ENCODE data around the gene ABL2.

DNA sequence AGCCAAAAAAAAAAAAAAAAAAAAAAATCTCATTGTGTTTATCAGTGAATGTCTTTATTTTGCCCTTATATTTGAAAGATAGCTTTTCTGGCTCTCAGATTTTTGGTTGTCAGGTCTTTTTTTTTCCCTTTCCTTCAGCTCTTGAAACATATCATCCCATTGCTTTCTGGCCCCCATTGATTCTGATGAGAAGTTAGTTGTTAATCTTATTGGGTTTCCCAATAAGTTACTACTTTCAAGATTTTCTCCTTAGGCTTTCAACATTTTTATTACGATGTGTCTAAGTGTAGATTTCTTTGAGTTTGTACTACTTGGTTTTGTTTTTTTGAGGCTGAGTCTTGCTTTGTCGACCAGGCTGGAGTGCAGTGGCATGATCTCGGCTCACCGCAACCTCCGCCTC lies 49.4 kb upstream of the ABL2 start:
- TF ChIP-seq, protein P1, sequence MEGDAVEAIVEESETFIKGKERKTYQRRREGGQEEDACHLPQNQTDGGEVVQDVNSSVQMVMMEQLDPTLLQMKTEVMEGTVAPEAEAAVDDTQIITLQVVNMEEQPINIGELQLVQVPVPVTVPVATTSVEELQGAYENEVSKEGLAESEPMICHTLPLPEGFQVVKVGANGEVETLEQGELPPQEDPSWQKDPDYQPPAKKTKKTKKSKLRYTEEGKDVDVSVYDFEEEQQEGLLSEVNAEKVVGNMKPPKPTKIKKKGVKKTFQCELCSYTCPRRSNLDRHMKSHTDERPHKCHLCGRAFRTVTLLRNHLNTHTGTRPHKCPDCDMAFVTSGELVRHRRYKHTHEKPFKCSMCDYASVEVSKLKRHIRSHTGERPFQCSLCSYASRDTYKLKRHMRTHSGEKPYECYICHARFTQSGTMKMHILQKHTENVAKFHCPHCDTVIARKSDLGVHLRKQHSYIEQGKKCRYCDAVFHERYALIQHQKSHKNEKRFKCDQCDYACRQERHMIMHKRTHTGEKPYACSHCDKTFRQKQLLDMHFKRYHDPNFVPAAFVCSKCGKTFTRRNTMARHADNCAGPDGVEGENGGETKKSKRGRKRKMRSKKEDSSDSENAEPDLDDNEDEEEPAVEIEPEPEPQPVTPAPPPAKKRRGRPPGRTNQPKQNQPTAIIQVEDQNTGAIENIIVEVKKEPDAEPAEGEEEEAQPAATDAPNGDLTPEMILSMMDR (IDR thresholded peaks at IDR 0.05; ENCODE audit: low read depth, low read length), result no peak
- TF ChIP-seq MYC (IDR thresholded peaks at IDR 0.05; ENCODE audit: low read depth, low read length) (no peak), POLR2A (IDR thresholded peaks at IDR 0.05; ENCODE audit: extremely low read depth, insufficient read length) (no peak)
